ENCODE data around the gene SCAP. TPM values are rescaled to one million over a fixed set of nuclear protein-coding genes. Genes with fewer than 3 reads are reported as not detected.

The SCAP gene
- total RNA-seq, 1 experiment from 2014 or later = 115 TPM

- CTCF ChIA-PET = no interaction called here
- peaks cover 42% of the 10 kb centered on the region for H3K36me3 Mint-ChIP-seq
These were observed 20.1 kb upstream of the SCAP start for GRCh38 chr3:47495886-47496285.

More at GRCh38 chr3:47495886-47496285, 20.1 kb upstream of the SCAP start:
- Mint-ChIP-seq H3K27ac (no peak overlapping the region), H3K4me3 (no peak overlapping the region), H3K27me3 (ENCODE audit: low read depth) (no peaks in the 10 kb centered on the region), H3K9me3 (no peaks in the 10 kb centered on the region), H3K4me1 (no peaks in the 10 kb centered on the region)
- POLR2A ChIA-PET = interaction anchor here (0.7 kb wide), 1 partner anchor 76 kb away, joined by 7 read pairs; no protein-coding TSS in a partner anchor
- TF ChIP-seq RELA (CRISPR knock-in tag; IDR thresholded peaks at IDR 0.05; ENCODE audit: borderline replicate concordance) (no peak), RORB (CRISPR knock-in tag; IDR thresholded peaks at IDR 0.05) (no peak), ZNF671 (CRISPR knock-in tag; IDR thresholded peaks at IDR 0.05) (no peak), CREB1 (CRISPR knock-in tag; IDR thresholded peaks at IDR 0.05) (no peak), NFE2L1 (CRISPR knock-in tag; IDR thresholded peaks at IDR 0.05) (no peak), ZMAT4 (CRISPR knock-in tag; IDR thresholded peaks at IDR 0.05) (no peak), MXD4 (CRISPR knock-in tag; IDR thresholded peaks at IDR 0.05; ENCODE audit: borderline replicate concordance) (no peak), KAT7 (CRISPR knock-in tag; IDR thresholded peaks at IDR 0.05; ENCODE audit: borderline replicate concordance) (no peak), GRHL2 (CRISPR knock-in tag; IDR thresholded peaks at IDR 0.05; ENCODE audit: insufficient replicate concordance, severe bottlenecking) (no peak), ERG (CRISPR knock-in tag; IDR thresholded peaks at IDR 0.05) (no peak), IRF2 (CRISPR knock-in tag; IDR thresholded peaks at IDR 0.05; ENCODE audit: borderline replicate concordance, low read depth) (no peak), ESRRA (CRISPR knock-in tag; IDR thresholded peaks at IDR 0.05; ENCODE audit: borderline replicate concordance) (no peak), NR2C2 (CRISPR knock-in tag; IDR thresholded peaks at IDR 0.05) (no peak), AFF4 (CRISPR knock-in tag; IDR thresholded peaks at IDR 0.05; ENCODE audit: borderline replicate concordance) (no peak), ATF3 (CRISPR knock-in tag; conservative IDR thresholded peaks at IDR 0.05) (no peak)
- TF ChIP-seq, protein P1, sequence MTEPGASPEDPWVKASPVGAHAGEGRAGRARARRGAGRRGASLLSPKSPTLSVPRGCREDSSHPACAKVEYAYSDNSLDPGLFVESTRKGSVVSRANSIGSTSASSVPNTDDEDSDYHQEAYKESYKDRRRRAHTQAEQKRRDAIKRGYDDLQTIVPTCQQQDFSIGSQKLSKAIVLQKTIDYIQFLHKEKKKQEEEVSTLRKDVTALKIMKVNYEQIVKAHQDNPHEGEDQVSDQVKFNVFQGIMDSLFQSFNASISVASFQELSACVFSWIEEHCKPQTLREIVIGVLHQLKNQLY (CRISPR knock-in tag; IDR thresholded peaks at IDR 0.05) = no peak
- TF ChIP-seq, protein P2, sequence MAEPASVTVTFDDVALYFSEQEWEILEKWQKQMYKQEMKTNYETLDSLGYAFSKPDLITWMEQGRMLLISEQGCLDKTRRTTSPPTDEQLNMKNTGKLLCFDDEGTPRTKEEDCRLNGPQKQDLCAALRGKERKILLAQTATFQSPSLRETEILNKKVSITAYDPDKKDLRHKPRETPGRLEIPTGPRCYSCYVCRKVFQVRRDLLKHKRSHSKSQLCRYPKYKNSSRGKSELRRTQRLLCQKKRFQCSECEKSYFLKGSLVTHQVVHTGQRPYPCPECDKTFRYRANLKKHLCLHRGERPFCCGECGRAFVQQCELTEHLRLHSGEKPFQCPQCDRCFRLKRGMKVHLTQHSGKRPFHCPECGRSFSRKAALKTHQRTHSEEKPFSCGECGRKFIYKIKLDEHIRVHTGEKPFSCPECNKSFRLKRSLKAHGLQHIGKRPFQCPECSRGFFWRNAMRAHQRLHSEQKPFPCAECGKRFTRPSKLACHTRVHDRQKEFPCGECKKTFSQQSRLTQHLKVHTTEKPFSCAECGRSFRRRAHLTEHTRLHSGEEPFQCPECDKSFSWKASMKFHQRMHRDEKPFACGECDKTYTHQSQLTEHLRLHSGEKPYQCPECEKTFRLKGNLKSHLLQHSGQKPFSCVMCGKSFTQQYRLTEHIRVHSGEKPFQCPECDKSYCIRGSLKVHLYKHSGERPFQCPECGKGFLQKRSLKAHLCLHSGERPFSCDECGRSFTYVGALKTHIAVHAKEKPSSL (CRISPR knock-in tag; conservative IDR thresholded peaks at IDR 0.05) = no peak
- no peak for ATAC-seq
- no peak for DNase-seq (ENCODE audit: low spot score)
